SK-N-SH (cell line): Measurements from ENCODE around the gene LIMA1. TPM values are rescaled to one million over a fixed set of nuclear protein-coding genes. Genes with fewer than 3 reads are reported as not detected.

Experiments used
- CTCF ChIA-PET: fragments of 300-600, 350-600 bp; formaldehyde crosslinking; extraction: SDS; loops from one replicate; lab custom pipeline; 2021; lab: Yijun Ruan, JAX
- POLR2A ChIA-PET: fragments of 350-600 bp; sonication (Branson Sonifier 250); formaldehyde crosslinking; extraction: SDS; loops from one replicate; lab custom pipeline; 2020; ENCODE audit warnings: antibody characterized with exemption, inconsistent platforms; lab: Yijun Ruan, JAX
- DNase-seq: peaks from one replicate; pipeline ENCODE4 v3.0.0; 2012
- H2AFZ ChIP-seq: fragments of 200-600 bp; sonication (generic); 2 replicates; pipeline ENCODE4 v1.8.1; 2016; ENCODE audit warnings: antibody characterized with exemption, mild to moderate bottlenecking, low read depth
- H3F3A ChIP-seq: fragments of 200-600 bp; sonication (generic); replicated peaks from 2 replicates; pipeline ENCODE3; 2016; ENCODE audit warnings: antibody characterized with exemption, mild to moderate bottlenecking; ENCODE audit not compliant: insufficient read depth
- H3K27ac ChIP-seq, 2 experiments: fragments of 200-500 bp in 1 of 2; fragments of 200-600 bp in 1 of 2; sonication (Bioruptor generic) in 1 of 2; sonication (generic), shearing (Covaris generic) in 1 of 2; 2 replicates each; pipeline versions ENCODE4 v1.5.1 to v1.6.1; 2014 to 2016; ENCODE audit warnings: low read depth in 2 of 2, inconsistent platforms in 1 of 2, low read length in 1 of 2, mild to moderate bottlenecking in 1 of 2, mixed read lengths in 1 of 2
- H3K27me3 ChIP-seq: fragments of 200-600 bp; sonication (generic), shearing (Covaris generic); 2 replicates; pipeline ENCODE4 v1.6.1; 2016; ENCODE audit warnings: mixed run types; ENCODE audit not compliant: insufficient read depth
- H3K36me3 ChIP-seq, 2 experiments: fragments of 200-500 bp in 1 of 2; fragments of 200-600 bp in 1 of 2; sonication (Bioruptor generic) in 1 of 2; sonication (generic) in 1 of 2; replicated peaks in 1 of 2; 2 replicates each; pipeline versions ENCODE3 to v1.5.1; 2014 to 2016; ENCODE audit warnings: low read length in 1 of 2, mild to moderate bottlenecking in 1 of 2; ENCODE audit not compliant: insufficient read depth in 2 of 2, control insufficient read depth in 1 of 2
- H3K4me1 ChIP-seq, 2 experiments: fragments of 200-500 bp in 1 of 2; fragments of 200-600 bp in 1 of 2; sonication (Bioruptor generic) in 1 of 2; sonication (generic), shearing (Covaris generic) in 1 of 2; 2 replicates each; pipeline versions ENCODE4 v1.5.1 to v1.6.1; 2014 to 2016; ENCODE audit warnings: low read depth in 1 of 2, low read length in 1 of 2, mixed run types in 1 of 2; ENCODE audit not compliant: insufficient read depth in 2 of 2, control insufficient read depth in 1 of 2
- H3K4me2 ChIP-seq: fragments of 200-600 bp; sonication (generic), shearing (Covaris generic); 2 replicates; pipeline ENCODE4 v1.6.1; 2017; ENCODE audit warnings: mixed run types
- H3K4me3 ChIP-seq, 2 experiments: fragments of 200-500 bp in 1 of 2; fragments of 200-600 bp in 1 of 2; sonication (Bioruptor generic) in 1 of 2; sonication (generic), shearing (Covaris generic) in 1 of 2; 2 replicates each; pipeline versions ENCODE4 v1.5.1 to v1.8.1; 2014 to 2016; ENCODE audit warnings: low read depth in 2 of 2, inconsistent platforms in 1 of 2, low read length in 1 of 2, mild to moderate bottlenecking in 1 of 2, mixed read lengths in 1 of 2, moderate library complexity in 1 of 2
- H3K79me2 ChIP-seq: fragments of 200-600 bp; sonication (generic); 2 replicates; pipeline ENCODE4 v1.8.1; 2017; ENCODE audit warnings: mild to moderate bottlenecking; ENCODE audit not compliant: insufficient read depth
- H3K9ac ChIP-seq: fragments of 200-600 bp; sonication (generic); 2 replicates; pipeline ENCODE4 v1.6.1; 2017; ENCODE audit warnings: mixed run types
- H3K9me2 ChIP-seq: fragments of 200-600 bp; sonication (generic); 2 replicates; pipeline ENCODE4 v1.6.1; 2017; ENCODE audit warnings: mixed run types
- H3K9me3 ChIP-seq: fragments of 200-600 bp; sonication (generic); 2 replicates; pipeline ENCODE4 v1.6.1; 2017; ENCODE audit warnings: mixed run types, mild to moderate bottlenecking, moderate library complexity
- H4K20me1 ChIP-seq: fragments of 200-600 bp; sonication (generic); 2 replicates; pipeline ENCODE4 v1.6.1; 2017; ENCODE audit warnings: mild to moderate bottlenecking, mixed run types; ENCODE audit not compliant: insufficient read depth
- ELF1 ChIP-seq: IDR thresholded peaks from 2 replicates; pipeline ENCODE4 v1.4.0; 2012
- EZH2phosphoT487 ChIP-seq: fragments of 200-600 bp; sonication (generic); IDR thresholded peaks from 2 replicates; pipeline ENCODE4 v1.6.1; 2017; ENCODE audit warnings: low read depth, mixed run types, mild to moderate bottlenecking, antibody characterized with exemption, moderate library complexity, borderline replicate concordance
- GABPA ChIP-seq: IDR thresholded peaks from 2 replicates; pipeline ENCODE4 v1.4.0; 2012; ENCODE audit warnings: low read depth, mild to moderate bottlenecking
- GATA2 ChIP-seq: sonication (generic); formaldehyde crosslinking; IDR thresholded peaks from 2 replicates; pipeline ENCODE4 v1.5.0; 2020; ENCODE audit warnings: mild to moderate bottlenecking, missing genetic modification reagents
- JUND ChIP-seq: IDR thresholded peaks from 2 replicates; pipeline ENCODE4 v1.4.0; 2012
- MEF2A ChIP-seq: IDR thresholded peaks from 2 replicates; pipeline ENCODE4 v1.4.0; 2012; ENCODE audit warnings: low read depth, borderline replicate concordance
- NFIC ChIP-seq: IDR thresholded peaks from 2 replicates; pipeline ENCODE4 v1.4.0; 2012; ENCODE audit warnings: borderline replicate concordance
- NRF1 ChIP-seq: IDR thresholded peaks from 2 replicates; pipeline ENCODE4 v1.6.1; 2012; ENCODE audit warnings: low read depth, mild to moderate bottlenecking, low read length
- PBX3 ChIP-seq: IDR thresholded peaks from 2 replicates; pipeline ENCODE4; 2012
- POLR2AphosphoS5 ChIP-seq: IDR thresholded peaks from 2 replicates; pipeline ENCODE4 v1.6.1; 2012; ENCODE audit warnings: low read depth, low read length
- RAD21 ChIP-seq: IDR thresholded peaks from 2 replicates; pipeline ENCODE4 v1.6.1; 2012; ENCODE audit warnings: mild to moderate bottlenecking, low read length
- REST ChIP-seq: IDR thresholded peaks from 2 replicates; pipeline ENCODE4 v1.6.1; 2012; ENCODE audit warnings: mild to moderate bottlenecking, low read depth, low read length, moderate library complexity
- RFX5 ChIP-seq: IDR thresholded peaks from 2 replicates; pipeline ENCODE4 v1.6.1; 2012; ENCODE audit warnings: mild to moderate bottlenecking, improper control_type of control experiment, low read length
- RXRA ChIP-seq: IDR thresholded peaks from 2 replicates; pipeline ENCODE4 v1.4.0; 2012; ENCODE audit warnings: low read depth, mild to moderate bottlenecking, borderline replicate concordance
- SMC3 ChIP-seq: IDR thresholded peaks from 2 replicates; pipeline ENCODE4 v1.6.1; 2012; ENCODE audit warnings: low read depth, low read length, improper control_type of control experiment
- TAF1 ChIP-seq: IDR thresholded peaks from 2 replicates; pipeline ENCODE4 v1.6.1; 2012; ENCODE audit warnings: low read depth, mild to moderate bottlenecking, low read length, moderate library complexity, borderline replicate concordance
- TCF12 ChIP-seq: IDR thresholded peaks from 2 replicates; pipeline ENCODE4 v1.4.0; 2012
- TEAD4 ChIP-seq: IDR thresholded peaks from 2 replicates; pipeline ENCODE4 v1.4.0; 2012; ENCODE audit warnings: mild to moderate bottlenecking, borderline replicate concordance; ENCODE audit not compliant: insufficient read depth
- USF1 ChIP-seq: IDR thresholded peaks from 2 replicates; pipeline ENCODE4 v1.4.0; 2012; ENCODE audit warnings: low read depth, borderline replicate concordance
- YY1 ChIP-seq: IDR thresholded peaks from 2 replicates; pipeline ENCODE4 v1.4.0; 2012; ENCODE audit warnings: low read depth, mild to moderate bottlenecking
- WGBS: methylation state at CpG from one replicate; pipeline ENCODE4 v1.1.6; 2017; ENCODE audit warnings: low lambda C conversion rate; 5-methylcytosine and 5-hydroxymethylcytosine counted together
- polyA plus RNA-seq, 3 experiments: library from polyadenylated mRNA; depleted of rRNA; stranded (reverse); fragments of >200 nt; gene quantifications; 2 replicates each; pipeline ENCODE4 v1.2.3, GENCODE V29; 2012
- TF ChIP-seq, protein P1 (sequence below): IDR thresholded peaks from 2 replicates; pipeline ENCODE4 v1.4.0; 2012; ENCODE audit warnings: low read depth, borderline replicate concordance
- TF ChIP-seq, protein P2 (sequence below): fragments of 150-350 bp; IDR thresholded peaks from 2 replicates; pipeline ENCODE4 v1.6.1; 2017; ENCODE audit warnings: antibody characterized with exemption, low read length, low read depth, borderline replicate concordance

The LIMA1 gene
- polyA plus RNA-seq, 1 of the 3 experiments (the other 2 are of a cell fraction): 96.6 TPM

GRCh38 chr12:50246873-50247612, 36.3 kb downstream of the LIMA1 start (continued):
- peak; percentile 74; the same call in 1 of the 2 replicates for TF ChIP-seq TEAD4
- no peak for TF ChIP-seq SMC3
- TF ChIP-seq, protein P1, sequence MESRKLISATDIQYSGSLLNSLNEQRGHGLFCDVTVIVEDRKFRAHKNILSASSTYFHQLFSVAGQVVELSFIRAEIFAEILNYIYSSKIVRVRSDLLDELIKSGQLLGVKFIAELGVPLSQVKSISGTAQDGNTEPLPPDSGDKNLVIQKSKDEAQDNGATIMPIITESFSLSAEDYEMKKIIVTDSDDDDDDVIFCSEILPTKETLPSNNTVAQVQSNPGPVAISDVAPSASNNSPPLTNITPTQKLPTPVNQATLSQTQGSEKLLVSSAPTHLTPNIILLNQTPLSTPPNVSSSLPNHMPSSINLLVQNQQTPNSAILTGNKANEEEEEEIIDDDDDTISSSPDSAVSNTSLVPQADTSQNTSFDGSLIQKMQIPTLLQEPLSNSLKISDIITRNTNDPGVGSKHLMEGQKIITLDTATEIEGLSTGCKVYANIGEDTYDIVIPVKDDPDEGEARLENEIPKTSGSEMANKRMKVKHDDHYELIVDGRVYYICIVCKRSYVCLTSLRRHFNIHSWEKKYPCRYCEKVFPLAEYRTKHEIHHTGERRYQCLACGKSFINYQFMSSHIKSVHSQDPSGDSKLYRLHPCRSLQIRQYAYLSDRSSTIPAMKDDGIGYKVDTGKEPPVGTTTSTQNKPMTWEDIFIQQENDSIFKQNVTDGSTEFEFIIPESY: peak; percentile 77; the same call in 1 of the 2 replicates
- peak; percentile 96 for TF ChIP-seq NFIC
- peak; percentile 30; the same call in 1 of the 2 replicates for TF ChIP-seq USF1
- peak; percentile 70; the same call in 1 of the 2 replicates for TF ChIP-seq POLR2AphosphoS5

DNA sequence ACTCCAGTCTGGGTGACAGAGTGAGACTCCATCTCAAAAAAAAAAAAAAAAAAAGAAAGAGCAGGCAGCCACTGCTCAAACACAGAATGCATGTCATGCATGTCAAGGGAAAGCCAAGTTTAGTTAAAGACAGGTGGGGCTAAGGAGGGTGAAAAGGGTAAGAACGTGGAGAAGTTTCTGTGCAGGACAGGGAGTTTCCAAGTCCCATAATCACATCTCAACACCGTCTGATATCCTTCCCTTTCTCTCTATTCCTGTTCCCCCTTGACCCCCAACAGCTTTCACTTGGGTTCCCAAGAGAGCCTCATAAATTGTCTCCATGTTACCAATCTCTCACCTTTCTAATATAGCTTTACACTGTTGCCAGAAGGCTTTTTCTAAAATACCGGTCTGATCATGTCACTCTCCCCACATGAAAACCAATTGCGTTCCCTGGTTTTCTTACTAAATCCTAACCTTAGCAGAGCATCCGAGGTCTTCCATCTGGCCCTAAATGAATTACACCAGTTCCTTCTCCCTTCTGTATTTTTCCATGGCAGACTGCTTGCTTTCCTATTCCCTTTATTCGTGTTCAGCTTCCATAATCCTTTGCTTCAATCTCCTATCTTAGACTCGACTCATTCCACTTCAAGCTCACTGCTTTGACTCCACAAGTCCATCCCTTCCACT, 37.0 kb downstream of the LIMA1 start:
- ChIA-PET CTCF (interaction anchor here (1.0 kb wide), 1 partner anchor 114 kb away, joined by 4 read pairs; no protein-coding TSS in a partner anchor), POLR2A (no interaction called here)
- TF ChIP-seq NRF1 (no peak), REST (no peak), PBX3 (no peak), YY1 (no peak), RXRA (no peak), JUND (no peak), TCF12 (no peak), MEF2A (no peak), RFX5 (no peak), ELF1 (no peak), RAD21 (no peak), GABPA (no peak), TAF1 (no peak), GATA2 (CRISPR knock-in tag) (no peak), EZH2phosphoT487 (no peak)
- TF ChIP-seq, protein P2, sequence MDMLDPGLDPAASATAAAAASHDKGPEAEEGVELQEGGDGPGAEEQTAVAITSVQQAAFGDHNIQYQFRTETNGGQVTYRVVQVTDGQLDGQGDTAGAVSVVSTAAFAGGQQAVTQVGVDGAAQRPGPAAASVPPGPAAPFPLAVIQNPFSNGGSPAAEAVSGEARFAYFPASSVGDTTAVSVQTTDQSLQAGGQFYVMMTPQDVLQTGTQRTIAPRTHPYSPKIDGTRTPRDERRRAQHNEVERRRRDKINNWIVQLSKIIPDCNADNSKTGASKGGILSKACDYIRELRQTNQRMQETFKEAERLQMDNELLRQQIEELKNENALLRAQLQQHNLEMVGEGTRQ: no peak

More for the DNA sequence above, 37.0 kb downstream of the LIMA1 start:
- peaks cover 48% of the 10 kb centered on the region for H3F3A ChIP-seq
- H3K9ac ChIP-seq: peak overlapping the region; percentile 52; the same call in 1 of the 2 replicates
- H2AFZ ChIP-seq: peak overlapping the region; percentile 59
- H3K27ac ChIP-seq: peak overlapping the region; percentile 50 to 92; a peak in 3 of 4 replicates
- H4K20me1 ChIP-seq: no peaks in the 10 kb centered on the region
- no peaks in the 10 kb centered on the region for H3K9me3 ChIP-seq
- H3K4me1 ChIP-seq: peaks cover 0 to 38% of the 10 kb centered on the region in 2 experiments
- peak overlapping the region; percentile 44 for H3K4me2 ChIP-seq
- H3K27me3 ChIP-seq: no peaks in the 10 kb centered on the region
- no peaks in the 10 kb centered on the region for H3K36me3 ChIP-seq
- H3K4me3 ChIP-seq: no peak overlapping the region
- H3K9me2 ChIP-seq: no peaks in the 10 kb centered on the region
- no peaks in the 10 kb centered on the region; the same call in 1 of the 2 replicates for H3K79me2 ChIP-seq
- WGBS: 71% methylated on average over 7 of the region's 7 CpGs
- no peak for DNase-seq
